Measurements from ENCODE around the gene PPP1R13L. TPM values are rescaled to one million over a fixed set of nuclear protein-coding genes. Genes with fewer than 3 reads are reported as not detected.
A peak's percentile ranks its signal among the peaks of the same experiment; 100 is the strongest.

PPP1R13L gene
- total and polyA plus RNA-seq, 11 donors: 92.3 to 400 (median 139) TPM

GRCh38 chr19:45446944-45447343 is 42.1 kb upstream of the PPP1R13L start:
- ATAC-seq: no peak
- H3K27ac ChIP-seq: no peak overlapping the region

GRCh38 chr19:45446295-45446694 is 41.4 kb upstream of the PPP1R13L start:
- intact Hi-C loops (cut with DNase I): no loop called here
- H3K36me3 ChIP-seq: no peaks in the 10 kb centered on the region
- no peak overlapping the region for H3K4me3 ChIP-seq
- DNase-seq: no peak
- no peaks in the 10 kb centered on the region for H3K9me3 ChIP-seq
- no peak overlapping the region for H3K27ac ChIP-seq
- no peaks in the 10 kb centered on the region for H3K27me3 ChIP-seq
- WGBS, 4 donors: 84 to 88% (median 86%) methylated on average over 6 of the region's 6 CpGs
- no peak for ATAC-seq
- H3K4me1 ChIP-seq: peaks cover 3 to 47% (median 26%) of the 10 kb centered on the region in 12 donors
- TF ChIP-seq POLR2A (IDR thresholded peaks at IDR 0.05): no peak
- TF ChIP-seq CTCF (IDR thresholded peaks at IDR 0.05): peak in 8 of 12 donors; percentile 9 to 44 (median 28)

More at GRCh38 chr19:45446944-45447343, 42.1 kb upstream of the PPP1R13L start:
- intact Hi-C loops (cut with DNase I): no loop called here
- no peaks in the 10 kb centered on the region for H3K36me3 ChIP-seq
- DNase-seq: no peak
- no peaks in the 10 kb centered on the region for H3K27me3 ChIP-seq
- 73 to 91% (median 86%) methylated on average over 7 of the region's 7 CpGs for WGBS, 4 donors
- TF ChIP-seq CTCF (IDR thresholded peaks at IDR 0.05) (no peak), POLR2A (IDR thresholded peaks at IDR 0.05) (no peak)
- H3K4me3 ChIP-seq: no peak overlapping the region
- H3K9me3 ChIP-seq: no peaks in the 10 kb centered on the region
- peaks cover 3 to 53% (median 28%) of the 10 kb centered on the region in 12 donors for H3K4me1 ChIP-seq

- no peaks in the 10 kb centered on the region for H3K27me3 ChIP-seq
- 95 to 100% (median 97%) methylated on average over 4 of the region's 4 CpGs for WGBS, 4 donors
- no peaks in the 10 kb centered on the region for H3K9me3 ChIP-seq
- H3K36me3 ChIP-seq: no peaks in the 10 kb centered on the region
- no peak for ATAC-seq
- peaks cover 3 to 51% (median 29%) of the 10 kb centered on the region in 12 donors for H3K4me1 ChIP-seq
- intact Hi-C loops (cut with DNase I): loop anchor here in 1 of 10 donors (2.0 kb wide), 1 partner anchor 22 kb away; the partner anchor contains the start of gene FOSB
- no peak for DNase-seq
- no peak for TF ChIP-seq CTCF (IDR thresholded peaks at IDR 0.05)
- TF ChIP-seq POLR2A (IDR thresholded peaks at IDR 0.05): no peak
- no peak overlapping the region for H3K4me3 ChIP-seq
- peak overlapping the region in 4 of 12 donors; percentile 83 to 97 (median 87) for H3K27ac ChIP-seq
These were observed 40.3 kb upstream of the PPP1R13L start for GRCh38 chr19:45445139-45445538.

- H3K9me3 ChIP-seq: no peaks in the 10 kb centered on the region
- intact Hi-C loops (cut with DNase I): loop anchor here in 1 of 10 donors (2.0 kb wide), 1 partner anchor 22 kb away; the partner anchor contains the start of gene FOSB
- DNase-seq: peak; percentile 97 to 98 (median 98)
- ATAC-seq: peak; percentile 69 to 83 (median 80)
- WGBS, 4 donors: 10 to 16% (median 12%) methylated on average over 34 to 47 of the region's 47 CpGs
- H3K27me3 ChIP-seq: no peaks in the 10 kb centered on the region
- TF ChIP-seq POLR2A (IDR thresholded peaks at IDR 0.05) (peak in 1 of 2 donors; percentile 50), CTCF (IDR thresholded peaks at IDR 0.05) (no peak)
- peaks cover 0 to 45% (median 26%) of the 10 kb centered on the region in 12 donors for H3K4me1 ChIP-seq
- peak overlapping the region; percentile 10 to 60 (median 50) for H3K4me3 ChIP-seq
- peak overlapping the region; percentile 77 to 97 (median 88) for H3K27ac ChIP-seq
- no peaks in the 10 kb centered on the region for H3K36me3 ChIP-seq
These were observed 39.6 kb upstream of the PPP1R13L start for GRCh38 chr19:45444318-45445041.

Measured in heart left ventricle (tissue), 16 donors.